Right hindlimb (tissue), 1 donor: ENCODE results near the gene ADH4.
"Not testable (repeated sequence)": the region's sequence is repeated elsewhere in the genome, so short reads cannot be mapped to it uniquely, and the experiment has no call there.

ENCODE experiments used
- DNase-seq: peaks from one replicate; pipeline ENCODE4 v3.0.0-alpha.2; 2018

ADH4 gene

DNA sequence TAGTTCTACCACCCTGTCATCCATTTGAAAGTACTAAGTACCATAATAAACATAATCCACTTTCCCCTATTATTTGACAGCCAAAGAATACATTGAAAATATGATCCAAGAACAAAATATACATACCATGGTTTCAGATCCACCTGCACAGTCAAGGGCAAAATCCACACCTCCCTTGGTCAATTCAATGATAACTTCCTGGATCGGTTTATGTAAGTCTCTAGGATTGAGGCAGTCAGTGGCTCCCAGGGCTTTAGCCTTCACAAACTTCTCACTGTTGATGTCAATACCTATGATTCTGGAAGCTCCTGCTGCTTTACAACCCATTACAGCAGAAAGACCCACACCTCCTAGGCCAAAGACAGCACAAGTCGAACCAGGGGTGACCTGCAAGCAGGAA, 12.7 kb downstream of the ADH4 start:
- DNase-seq, result no peak

DNA sequence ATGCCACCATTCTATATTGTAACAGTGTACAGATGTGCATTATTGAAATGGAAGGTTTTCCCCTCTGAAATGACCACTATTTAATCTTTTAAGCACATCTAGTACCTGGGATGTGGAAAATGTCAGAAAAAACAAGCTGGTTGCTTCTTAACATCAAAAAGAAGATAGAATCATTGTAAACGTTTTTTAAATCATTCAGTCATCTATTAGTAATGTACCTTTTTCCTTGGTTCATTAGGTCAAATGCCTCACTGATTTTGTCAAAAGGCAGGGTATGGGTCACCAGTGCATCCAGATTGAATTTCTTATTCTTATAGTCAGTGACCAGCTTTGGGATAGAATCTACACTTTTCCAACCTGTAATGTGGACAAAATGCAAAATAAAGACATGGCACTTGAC, 17.7 kb downstream of the ADH4 start:
- no peak for DNase-seq

- no peak for DNase-seq
Measured at GRCh38 chr4:99121008-99121407, 23.1 kb downstream of the ADH4 start.

GRCh38 chr4:99120501-99120900, 23.6 kb downstream of the ADH4 start:
- DNase-seq, result no peak

GRCh38 chr4:99117876-99118693, 26.0 kb downstream of the ADH4 start:
- no peak for DNase-seq

- not testable (repeated sequence) for DNase-seq
Measured at GRCh38 chr4:99117122-99117841, 26.8 kb downstream of the ADH4 start.

GRCh38 chr4:99109286-99109685, 34.8 kb downstream of the ADH4 start:
- not testable (repeated sequence) for DNase-seq

- no peak for DNase-seq
Measured at GRCh38 chr4:99104153-99104552, 39.9 kb downstream of the ADH4 start.

DNA sequence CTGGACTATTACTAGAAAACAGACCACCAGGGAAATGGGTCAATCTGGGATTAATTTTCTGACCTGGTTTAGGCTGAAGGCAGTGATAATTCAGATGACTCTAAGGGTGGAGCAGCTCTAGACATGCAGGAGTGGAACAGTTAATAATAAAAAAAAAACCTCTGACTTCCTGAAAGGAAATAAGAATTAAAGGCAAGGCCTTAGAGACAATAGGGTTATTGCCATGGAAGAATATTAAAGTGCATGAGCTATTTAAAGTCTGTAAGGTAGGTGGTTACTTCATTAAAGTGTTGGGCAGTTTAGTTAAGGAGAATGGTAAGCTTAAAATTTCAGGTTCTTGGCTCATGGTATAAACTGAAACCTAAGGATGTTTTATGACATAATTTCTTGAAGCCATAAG, 40.9 kb downstream of the ADH4 start:
- DNase-seq, result no peak

GRCh38 chr4:99102634-99103033, 41.5 kb downstream of the ADH4 start:
- no peak for DNase-seq

DNA sequence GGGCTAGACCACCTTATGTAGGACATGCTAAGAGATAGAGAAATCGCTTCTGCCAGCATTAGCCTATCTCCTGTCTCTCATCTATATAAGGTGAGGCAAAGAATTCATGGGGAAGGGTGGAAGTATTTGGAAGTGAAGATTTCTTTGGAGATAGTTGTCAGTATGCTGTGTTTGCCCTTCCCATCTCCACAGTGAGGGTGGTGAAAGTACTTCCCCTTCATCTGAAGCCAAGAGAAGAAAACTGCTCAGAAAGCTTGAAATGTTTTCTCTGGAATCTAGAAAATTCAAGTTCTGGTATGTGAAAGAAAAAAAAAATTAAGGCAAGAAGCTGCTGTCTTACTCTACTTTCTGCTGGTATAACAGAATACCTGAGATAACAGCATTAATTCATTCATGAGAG, 43.2 kb downstream of the ADH4 start:
- no peak for DNase-seq

- not testable (repeated sequence) for DNase-seq
Measured at GRCh38 chr4:99099814-99100213, 44.3 kb downstream of the ADH4 start.

DNA sequence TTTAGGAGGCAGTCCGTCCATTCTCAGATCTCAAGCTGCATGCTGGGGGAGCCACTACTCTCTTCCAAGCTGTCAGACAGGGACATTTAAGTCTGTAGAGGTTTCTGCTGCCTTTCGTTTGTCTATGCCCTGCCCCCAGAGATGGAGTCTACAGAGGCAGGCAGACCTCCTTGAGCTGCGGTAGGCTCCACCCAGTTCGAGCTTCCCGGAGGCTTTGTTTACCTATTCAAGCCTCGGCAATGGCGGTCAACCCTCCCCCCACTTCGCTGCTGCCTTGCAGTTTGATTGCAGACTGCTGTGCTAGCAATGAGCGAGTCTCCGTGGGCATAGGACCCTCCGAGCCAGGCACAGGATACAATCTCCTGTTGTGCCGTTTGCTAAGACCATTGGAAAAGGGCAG, 44.8 kb downstream of the ADH4 start:
- DNase-seq, result no peak

GRCh38 chr4:99091841-99092240, 52.3 kb downstream of the ADH4 start:
- not testable (repeated sequence) for DNase-seq

DNA sequence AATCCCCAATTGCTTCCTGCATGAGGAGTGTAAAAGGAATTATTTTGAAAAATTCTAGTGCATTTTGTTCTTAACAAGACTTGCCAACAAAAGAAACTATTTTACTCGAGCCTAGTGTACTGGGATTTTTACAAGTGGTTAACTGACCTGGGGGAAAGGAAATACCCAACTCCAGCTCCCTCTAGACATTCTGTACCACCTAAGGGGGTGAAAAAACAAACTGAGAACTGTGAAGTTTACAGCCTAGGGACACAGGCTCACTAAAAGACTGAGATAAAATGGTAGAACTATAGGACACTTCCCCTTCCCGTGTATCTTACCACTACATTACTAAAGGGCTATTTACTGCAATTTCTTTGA, 52.9 kb downstream of the ADH4 start:
- DNase-seq, result no peak

DNA sequence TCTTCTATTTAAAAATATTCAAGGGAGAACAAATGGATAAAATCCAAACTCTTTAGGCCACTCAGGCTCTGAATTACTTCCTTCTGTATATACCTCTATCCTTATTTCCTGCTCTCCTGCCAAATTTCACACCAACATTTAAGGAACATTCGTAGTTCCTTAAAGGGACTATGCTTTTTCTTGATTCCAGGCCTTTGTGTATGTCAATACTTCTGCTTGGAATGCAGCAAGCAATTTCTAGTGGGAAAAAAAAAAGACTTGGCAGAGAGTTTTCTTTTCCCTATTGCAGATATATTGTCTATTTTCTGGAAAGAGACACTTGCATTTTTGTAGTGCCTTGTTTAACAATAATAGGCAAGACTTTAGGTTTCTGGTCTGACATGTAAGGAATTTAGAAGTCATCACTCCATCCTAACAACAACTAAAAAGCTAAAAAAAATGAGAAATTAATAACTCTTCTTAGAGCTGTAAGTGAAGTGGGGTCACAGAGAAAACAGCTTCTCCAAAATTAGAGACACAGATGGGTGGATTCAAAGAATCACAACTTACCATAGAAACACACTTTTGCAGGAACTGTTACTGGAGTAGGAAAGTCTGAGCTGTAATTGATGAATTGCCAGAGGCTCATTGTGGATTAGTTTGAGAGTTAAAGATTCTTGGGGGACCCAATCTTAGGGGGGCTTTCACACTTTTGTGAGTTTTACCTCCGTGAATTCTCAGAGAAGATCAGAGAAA, 53.4 kb downstream of the ADH4 start:
- DNase-seq, result no peak

DNA sequence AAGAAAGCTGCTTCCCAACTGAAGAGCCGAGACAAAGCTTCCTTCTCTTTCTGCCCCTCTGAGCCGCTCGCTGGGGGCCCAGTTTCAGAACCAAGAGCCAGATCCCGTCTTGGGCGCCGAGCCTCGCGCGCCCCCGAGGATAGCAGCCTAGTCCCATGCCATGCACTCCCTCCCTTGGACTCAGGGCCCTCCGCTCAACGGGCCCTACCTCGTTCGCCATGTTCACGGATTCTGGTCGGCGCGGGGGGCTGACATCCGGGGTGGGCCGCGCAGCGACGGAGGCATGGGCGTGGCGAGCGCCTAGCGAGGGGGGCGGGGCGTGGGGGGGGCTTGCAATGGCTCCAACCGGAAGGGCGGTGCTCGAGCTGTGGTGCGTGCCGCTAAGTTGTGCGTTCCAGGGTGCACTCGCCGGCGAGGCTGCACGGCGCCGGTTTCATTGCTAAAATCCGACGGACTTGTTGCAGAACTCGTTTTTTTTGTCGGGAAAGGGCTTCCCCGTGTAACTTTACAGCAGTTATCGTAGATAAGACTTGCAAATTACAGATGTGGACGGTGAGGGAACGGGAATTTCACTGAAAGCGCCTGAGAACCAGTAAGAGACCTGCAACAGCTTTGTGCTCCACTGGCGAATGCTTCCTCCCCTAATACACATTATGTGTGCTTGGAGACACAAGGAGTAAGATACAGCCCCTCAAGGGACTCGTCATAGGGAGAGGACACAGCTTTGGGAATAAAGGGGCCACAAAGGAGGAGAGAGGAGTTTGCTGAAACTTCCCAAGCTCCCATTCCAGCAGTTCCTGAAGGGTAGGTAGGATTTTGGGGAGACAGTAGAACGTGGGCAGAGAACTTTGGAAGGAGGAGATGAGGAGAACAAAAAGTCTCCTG, 55.4 kb downstream of the ADH4 start, which contains the start of gene ADH5:
ADH5 (minus strand) TSS at position 308 of the 885 bp plus-strand sequence; CDS start at position 220, 88 bp downstream.
- DNase-seq, result peak; percentile 95

GRCh38 chr4:99088023-99088449, 56.1 kb downstream of the ADH4 start:
- DNase-seq, result no peak

GRCh38 chr4:99084595-99084994, 59.5 kb downstream of the ADH4 start:
- no peak for DNase-seq

DNA sequence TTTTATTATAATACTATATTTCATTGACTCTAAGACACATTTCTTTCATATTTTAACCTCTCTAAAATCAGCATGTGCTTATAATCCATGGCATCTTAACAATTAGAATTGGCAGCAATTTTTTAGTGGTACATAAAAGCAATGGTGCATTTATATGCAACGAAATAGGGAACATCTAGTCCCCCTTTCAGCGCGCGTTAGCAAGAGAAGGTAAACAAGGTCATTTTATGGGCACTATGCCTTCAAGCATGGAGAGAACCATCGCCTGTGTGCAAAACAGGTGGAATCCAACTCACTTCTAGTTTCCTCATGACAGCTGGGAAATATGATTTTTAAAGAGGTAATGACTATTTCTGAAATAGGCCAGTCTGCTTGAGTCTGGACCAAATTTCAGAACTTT, 61.9 kb downstream of the ADH4 start:
- DNase-seq, result no peak

DNA sequence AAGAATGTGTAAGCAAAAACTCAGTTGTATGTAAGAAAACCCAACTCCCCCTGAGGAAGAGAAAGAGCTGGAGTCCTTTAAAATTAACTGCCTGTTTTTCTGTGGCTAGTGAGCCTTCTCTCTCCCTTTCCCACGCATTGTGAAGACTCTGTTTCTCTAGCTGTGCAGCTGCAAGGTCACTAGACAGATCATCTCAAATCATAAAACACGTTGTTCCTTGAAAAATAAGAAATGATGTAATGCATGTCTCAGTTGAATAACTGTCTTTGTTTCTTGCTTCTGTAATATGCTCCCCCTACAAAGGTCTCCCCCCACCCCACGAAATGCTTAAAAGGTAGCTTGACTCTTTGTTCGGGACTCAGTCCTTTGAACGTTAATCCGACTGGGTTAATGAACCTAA, 63.2 kb downstream of the ADH4 start:
- DNase-seq, result not testable (repeated sequence)

GRCh38 chr4:99079625-99080295, 64.3 kb downstream of the ADH4 start:
- no peak for DNase-seq
